ENCODE results near the gene TMEM223. TPM values are rescaled to one million over a fixed set of nuclear protein-coding genes. Genes with fewer than 3 reads are reported as not detected.

TMEM223 gene, protein sequence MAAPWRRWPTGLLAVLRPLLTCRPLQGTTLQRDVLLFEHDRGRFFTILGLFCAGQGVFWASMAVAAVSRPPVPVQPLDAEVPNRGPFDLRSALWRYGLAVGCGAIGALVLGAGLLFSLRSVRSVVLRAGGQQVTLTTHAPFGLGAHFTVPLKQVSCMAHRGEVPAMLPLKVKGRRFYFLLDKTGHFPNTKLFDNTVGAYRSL
- 14.5 and 14.7 TPM in 2 replicates for total RNA-seq

DNA sequence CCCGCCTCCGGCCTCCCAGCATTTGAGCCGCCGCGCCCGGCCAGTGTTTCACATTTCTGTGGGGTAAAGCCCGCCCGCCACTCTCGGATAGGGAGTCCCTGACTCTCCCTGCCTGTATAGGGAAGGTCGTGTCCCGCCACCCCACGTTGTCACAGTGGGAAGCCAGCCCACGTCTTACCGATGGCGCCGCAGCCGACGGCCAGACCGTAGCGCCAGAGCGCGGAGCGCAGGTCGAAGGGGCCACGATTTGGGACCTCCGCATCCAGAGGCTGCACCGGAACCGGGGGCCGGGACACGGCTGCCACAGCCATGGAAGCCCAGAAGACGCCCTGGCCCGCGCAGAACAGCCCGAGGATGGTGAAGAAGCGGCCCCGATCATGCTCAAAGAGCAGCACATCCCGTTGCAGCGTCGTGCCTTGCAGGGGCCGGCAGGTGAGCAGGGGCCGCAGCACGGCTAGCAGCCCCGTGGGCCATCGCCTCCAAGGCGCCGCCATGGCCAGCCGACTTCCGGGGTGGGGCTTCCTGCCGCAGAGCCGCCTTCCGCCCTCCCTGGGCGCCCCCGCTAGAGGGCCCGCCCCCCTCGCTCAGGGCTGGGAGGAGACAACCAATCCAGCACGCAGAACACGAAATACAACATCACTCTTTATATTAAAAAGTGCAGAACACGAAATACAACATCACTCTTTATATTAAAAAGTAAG is at the start of gene TMEM223:
TSS of gene TMEM223 (minus strand) at position 506 of the 701 bp plus-strand sequence. CDS start at position 494, 12 bp downstream.
- peak within 1 kb of the TSS; percentile 71 for H3K4me3 ChIP-seq (ENCODE audit: low read depth, low read length)
- peak; percentile 80 for DNase-seq (ENCODE audit: low read depth)
- TF ChIP-seq, protein P1, sequence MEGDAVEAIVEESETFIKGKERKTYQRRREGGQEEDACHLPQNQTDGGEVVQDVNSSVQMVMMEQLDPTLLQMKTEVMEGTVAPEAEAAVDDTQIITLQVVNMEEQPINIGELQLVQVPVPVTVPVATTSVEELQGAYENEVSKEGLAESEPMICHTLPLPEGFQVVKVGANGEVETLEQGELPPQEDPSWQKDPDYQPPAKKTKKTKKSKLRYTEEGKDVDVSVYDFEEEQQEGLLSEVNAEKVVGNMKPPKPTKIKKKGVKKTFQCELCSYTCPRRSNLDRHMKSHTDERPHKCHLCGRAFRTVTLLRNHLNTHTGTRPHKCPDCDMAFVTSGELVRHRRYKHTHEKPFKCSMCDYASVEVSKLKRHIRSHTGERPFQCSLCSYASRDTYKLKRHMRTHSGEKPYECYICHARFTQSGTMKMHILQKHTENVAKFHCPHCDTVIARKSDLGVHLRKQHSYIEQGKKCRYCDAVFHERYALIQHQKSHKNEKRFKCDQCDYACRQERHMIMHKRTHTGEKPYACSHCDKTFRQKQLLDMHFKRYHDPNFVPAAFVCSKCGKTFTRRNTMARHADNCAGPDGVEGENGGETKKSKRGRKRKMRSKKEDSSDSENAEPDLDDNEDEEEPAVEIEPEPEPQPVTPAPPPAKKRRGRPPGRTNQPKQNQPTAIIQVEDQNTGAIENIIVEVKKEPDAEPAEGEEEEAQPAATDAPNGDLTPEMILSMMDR (IDR thresholded peaks at IDR 0.05; ENCODE audit: insufficient read depth, low read depth, low read length): no peak

DNA sequence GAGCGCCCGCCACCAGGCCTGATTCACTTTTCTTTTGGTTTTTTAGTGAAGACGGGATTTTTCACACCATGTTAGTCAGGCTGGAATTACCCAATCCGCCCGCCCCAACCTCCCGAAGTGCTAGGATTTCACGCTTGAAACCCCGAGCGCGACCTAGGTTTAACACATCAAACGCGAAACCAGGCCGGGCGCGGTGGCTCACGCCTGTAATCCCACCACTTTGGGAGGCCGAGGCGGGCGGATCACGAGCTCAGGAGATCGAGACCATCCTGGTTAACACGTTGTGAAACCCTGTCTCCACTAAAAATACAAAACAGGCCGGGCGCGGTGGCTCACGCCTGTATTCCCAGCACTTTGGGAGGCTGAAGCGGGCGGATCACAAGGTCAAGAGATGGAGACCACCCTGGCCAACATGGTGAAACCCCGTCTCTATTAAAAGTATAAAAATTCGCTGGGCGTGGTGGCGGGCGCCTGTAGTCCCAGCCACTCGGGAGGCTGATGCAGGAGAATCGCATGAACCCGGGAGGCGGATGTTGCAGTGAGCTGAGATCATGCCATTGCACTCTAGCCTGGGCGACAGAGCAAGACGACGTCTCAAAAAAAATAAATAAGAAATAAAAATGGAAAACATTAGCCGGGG is 49.0 kb upstream of the TMEM223 start:
- peak overlapping the region; percentile 95 for H3K4me3 ChIP-seq (ENCODE audit: low read depth, low read length)
- peak; percentile 91 for DNase-seq (ENCODE audit: low read depth)

DNA sequence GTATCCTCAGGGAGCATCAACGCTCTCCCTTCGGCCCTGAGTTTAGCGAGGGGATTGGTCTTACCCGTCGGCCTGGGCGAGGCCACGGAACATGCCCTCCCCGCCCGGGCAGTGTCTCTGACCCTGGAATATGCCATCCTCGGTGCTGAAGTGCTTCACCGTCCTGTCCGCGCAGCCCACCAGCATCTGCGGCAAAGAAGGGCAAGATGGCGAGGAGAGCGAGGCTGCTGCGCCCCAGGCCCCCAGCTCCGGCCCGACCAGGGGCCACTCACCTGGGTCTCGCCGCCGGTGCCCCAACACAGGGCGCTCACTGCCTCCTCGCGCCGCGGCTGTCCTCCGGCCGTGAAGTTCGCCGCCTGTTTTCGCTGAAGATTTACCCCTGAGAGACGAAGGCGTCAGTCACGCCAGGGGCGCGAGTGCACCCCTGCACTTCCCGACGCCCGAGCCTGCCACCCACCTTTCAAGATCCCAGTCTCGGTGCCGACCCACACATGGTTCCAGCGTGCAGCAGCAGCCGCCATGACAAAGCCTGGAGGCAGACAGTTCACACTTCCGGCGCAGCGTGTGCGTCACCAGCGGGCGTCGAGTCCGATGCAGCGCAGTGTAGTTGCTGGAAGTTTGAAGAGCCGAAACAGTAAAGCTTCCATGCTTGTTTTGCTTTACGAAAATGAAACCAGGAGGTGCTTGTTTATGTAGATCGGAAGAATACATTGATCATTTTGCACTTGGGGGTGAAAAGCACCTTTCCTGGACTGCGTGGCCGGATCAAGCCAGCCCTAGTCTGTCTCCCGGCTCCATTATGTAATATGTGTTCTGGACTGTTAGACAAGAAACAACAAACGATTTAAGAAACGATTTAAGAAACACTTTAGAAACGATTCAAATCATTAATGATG is 47.5 kb upstream of the TMEM223 start, which contains the start of gene WDR74:
TSS of gene WDR74 (minus strand) at position 541 of the 896 bp plus-strand sequence. CDS start at position 521, 20 bp downstream.
- peak within 1 kb of the TSS; percentile 95 for H3K4me3 ChIP-seq (ENCODE audit: low read depth, low read length)
- DNase-seq (ENCODE audit: low read depth): peak; percentile 96
- TF ChIP-seq, protein P1 (IDR thresholded peaks at IDR 0.05; ENCODE audit: insufficient read depth, low read depth, low read length): no peak

DNA sequence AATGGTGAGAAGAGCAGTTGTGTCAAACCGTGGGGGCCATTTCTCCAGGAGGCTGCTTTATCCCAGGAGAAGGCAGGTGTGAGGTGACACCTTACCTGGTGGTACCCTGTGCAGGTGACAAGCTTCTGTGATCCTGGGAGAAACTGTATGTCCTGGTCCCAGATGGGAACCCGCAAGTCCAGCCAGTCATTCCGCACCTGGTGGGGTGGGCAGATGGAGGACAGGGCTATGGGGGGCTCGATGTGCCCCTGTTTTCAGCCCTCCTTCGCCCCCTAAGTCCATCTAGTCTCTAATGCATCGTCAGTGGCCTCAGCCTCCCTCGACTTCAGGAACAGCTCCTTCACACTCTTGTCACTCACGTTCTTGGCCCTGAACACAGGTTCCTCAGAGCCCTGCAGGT is 43.5 kb upstream of the TMEM223 start:
- DNase-seq (ENCODE audit: low read depth): no peak
- no peak overlapping the region for H3K4me3 ChIP-seq (ENCODE audit: low read depth, low read length)
- TF ChIP-seq, protein P1 (IDR thresholded peaks at IDR 0.05; ENCODE audit: insufficient read depth, low read depth, low read length): no peak

DNA sequence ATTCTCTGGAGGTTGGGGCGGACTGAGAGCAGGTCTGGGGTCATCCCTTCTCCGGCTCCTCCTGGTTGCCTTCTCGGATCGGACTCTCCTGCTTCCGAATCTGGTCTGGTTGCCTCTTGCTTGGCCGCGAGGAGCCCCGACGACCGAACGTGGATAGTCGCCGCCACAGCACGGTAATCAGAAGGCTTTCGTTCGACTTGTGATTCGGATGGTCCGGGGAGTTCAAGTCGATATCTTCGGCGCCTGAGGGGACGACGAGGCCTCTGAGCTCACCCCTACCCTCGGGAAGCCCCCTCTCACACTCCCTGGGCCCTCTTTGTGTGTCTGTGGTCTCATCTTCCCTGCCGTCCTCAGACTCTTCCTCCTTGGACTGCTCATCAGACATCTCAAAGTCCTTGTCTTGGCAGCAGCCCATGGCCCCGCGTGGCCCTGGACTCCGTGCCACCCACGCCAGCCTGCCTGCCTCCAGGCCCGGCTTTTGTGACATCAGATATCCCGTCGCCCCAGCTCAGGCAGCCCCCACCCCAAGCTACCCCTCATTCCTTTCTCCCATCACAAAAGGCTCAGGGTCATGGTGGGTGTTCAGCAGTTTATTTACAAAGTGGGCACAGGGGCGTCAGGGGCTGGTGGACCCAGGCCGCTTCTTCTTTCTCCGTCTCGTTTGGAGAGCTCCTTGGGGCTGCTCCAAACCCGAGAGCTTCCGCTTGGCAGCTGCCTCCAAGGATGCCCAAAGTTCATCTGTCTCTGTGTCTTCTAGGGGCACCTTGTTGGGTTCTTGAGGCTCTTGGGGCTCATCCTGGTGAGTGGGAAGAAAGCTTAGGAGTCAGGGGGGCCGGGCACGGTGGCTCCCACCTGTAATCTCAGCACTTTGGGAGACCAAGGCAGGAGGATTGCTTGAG is 40.8 kb upstream of the TMEM223 start, which contains the start of gene TEX54:
TSS of gene TEX54 (minus strand) at position 506 of the 899 bp plus-strand sequence.
- no peak for DNase-seq (ENCODE audit: low read depth)
- TF ChIP-seq, protein P1 (IDR thresholded peaks at IDR 0.05; ENCODE audit: insufficient read depth, low read depth, low read length): no peak
- H3K4me3 ChIP-seq (ENCODE audit: low read depth, low read length): peak within 1 kb of the TSS; percentile 94

DNA sequence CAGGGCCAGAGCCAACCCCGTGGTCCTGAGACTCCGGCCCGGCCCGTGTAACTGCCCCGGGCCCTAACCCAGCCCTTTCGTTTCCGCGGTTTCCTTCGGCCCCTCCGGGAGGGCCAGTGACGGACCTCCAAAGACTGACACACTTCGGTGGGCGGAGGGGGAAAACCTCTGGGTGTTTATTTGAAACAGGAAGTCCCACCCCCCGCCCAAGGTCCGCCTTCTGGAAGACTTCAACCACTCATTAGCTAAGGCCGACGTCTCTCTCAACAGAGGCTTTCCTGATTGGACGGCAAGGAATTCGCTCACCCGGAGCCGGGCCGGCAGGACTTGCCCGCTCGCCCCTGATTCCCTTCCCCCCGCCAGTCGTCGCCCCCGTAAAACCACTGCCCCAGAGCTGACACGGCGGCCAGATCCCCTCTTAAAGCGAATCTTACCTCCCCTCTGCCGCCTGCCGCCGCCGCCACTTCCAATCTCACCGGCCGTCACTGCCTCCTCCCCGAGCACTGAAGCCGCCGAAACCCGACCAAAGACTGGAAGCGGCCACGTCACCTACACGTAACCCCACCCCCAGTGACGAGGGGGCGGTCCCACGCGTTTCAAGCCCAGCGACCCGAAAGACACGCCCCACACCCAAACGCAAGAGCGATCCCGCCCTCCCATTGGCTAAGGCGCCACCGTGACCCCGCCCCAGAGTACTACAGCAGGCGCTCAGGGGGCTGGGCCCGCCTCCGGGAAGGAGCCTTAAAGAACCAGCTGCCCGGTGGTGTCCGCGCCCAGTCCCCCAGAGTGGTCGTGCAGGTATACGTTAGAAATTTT is 39.9 kb upstream of the TMEM223 start, which contains the start of gene STX5:
TSS of gene STX5 (minus strand) at position 532 of the 816 bp plus-strand sequence. CDS start 808 bp downstream, outside the sequence.
- DNase-seq (ENCODE audit: low read depth): peak; percentile 99
- TF ChIP-seq, protein P1 (IDR thresholded peaks at IDR 0.05; ENCODE audit: insufficient read depth, low read depth, low read length): no peak
- H3K4me3 ChIP-seq (ENCODE audit: low read depth, low read length): peak within 1 kb of the TSS; percentile 94

Measured in fibroblast of villous mesenchyme (primary cell).